Astrocyte (in vitro differentiated cells and primary cell): ENCODE results near the gene SLC12A5.

Source experiments
- CTCF ChIP-seq: IDR thresholded peaks from 2 replicates; pipeline ENCODE4 v1.5.1; 2011; ENCODE audit warnings: low read depth, mild to moderate bottlenecking, inconsistent platforms, low read length, moderate library complexity; ENCODE audit not compliant: insufficient read depth
- EZH2 ChIP-seq: IDR thresholded peaks from 2 replicates; pipeline ENCODE4 v1.6.1; 2012; ENCODE audit warnings: mild to moderate bottlenecking, low read length, inconsistent platforms; ENCODE audit not compliant: insufficient read depth

GRCh38 chr20:46020555-46020954, 8.5 kb upstream of the SLC12A5 start:
- no peak for TF ChIP-seq CTCF
- TF ChIP-seq EZH2 = no peak
